Gastrocnemius medialis (tissue), 4 donors: ENCODE results near the gene PDE7B.

Experiments used
- POLR2A ChIP-seq, 2 donors: fragments of 450-650 bp; IDR thresholded peaks; one replicate each; pipeline ENCODE4 v1.6.1; 2017; ENCODE audit warnings: antibody characterized with exemption in 2 of 2, mild to moderate bottlenecking in 2 of 2, moderate library complexity in 2 of 2
- TF ChIP-seq, protein P1 (sequence below), 5 experiments: fragments of 450-650 bp in 3 of 5; fragments of 200-600 bp in 2 of 5; sonication (generic) in 2 of 5; IDR thresholded peaks in 4 of 5; conservative IDR thresholded peaks in 1 of 5; 1 replicate in 4 of 5; 2 replicates in 1 of 5; pipeline ENCODE4 v1.5.1; 2016 to 2019; ENCODE audit warnings: antibody characterized with exemption in 5 of 5, mild to moderate bottlenecking in 3 of 5, moderate library complexity in 3 of 5

DNA sequence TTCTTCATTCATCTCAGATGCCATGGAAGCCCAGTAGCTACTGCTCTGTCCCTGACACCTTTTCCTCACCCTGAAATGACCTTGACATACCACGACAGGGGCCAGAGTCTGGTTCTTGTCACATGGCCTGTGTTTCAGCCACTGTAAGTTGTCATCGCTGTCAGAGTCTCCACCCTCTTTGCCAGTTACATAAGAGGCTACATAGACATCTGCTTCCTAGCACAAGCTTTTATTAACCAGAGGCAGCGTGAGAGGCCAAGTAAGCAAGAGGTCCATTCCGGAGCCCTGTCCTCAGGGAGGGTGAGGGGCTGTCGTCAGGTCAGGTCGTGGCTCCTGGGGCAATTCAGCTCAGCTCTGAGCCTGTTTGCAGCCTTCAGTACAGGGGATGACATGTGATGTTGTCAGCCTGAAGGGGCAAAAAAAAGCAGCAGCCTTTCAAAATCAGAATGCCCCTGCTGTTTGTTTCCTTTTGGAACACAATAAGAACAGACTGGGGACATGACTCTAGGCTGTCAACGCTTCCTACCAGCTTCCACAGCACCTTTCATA lies 252.3 kb downstream of the PDE7B start:
- TF ChIP-seq, protein P1, sequence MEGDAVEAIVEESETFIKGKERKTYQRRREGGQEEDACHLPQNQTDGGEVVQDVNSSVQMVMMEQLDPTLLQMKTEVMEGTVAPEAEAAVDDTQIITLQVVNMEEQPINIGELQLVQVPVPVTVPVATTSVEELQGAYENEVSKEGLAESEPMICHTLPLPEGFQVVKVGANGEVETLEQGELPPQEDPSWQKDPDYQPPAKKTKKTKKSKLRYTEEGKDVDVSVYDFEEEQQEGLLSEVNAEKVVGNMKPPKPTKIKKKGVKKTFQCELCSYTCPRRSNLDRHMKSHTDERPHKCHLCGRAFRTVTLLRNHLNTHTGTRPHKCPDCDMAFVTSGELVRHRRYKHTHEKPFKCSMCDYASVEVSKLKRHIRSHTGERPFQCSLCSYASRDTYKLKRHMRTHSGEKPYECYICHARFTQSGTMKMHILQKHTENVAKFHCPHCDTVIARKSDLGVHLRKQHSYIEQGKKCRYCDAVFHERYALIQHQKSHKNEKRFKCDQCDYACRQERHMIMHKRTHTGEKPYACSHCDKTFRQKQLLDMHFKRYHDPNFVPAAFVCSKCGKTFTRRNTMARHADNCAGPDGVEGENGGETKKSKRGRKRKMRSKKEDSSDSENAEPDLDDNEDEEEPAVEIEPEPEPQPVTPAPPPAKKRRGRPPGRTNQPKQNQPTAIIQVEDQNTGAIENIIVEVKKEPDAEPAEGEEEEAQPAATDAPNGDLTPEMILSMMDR (IDR thresholded peaks at IDR 0.05 in 4 of 5, conservative IDR thresholded peaks at IDR 0.05 in 1 of 5): no peak
- no peak for TF ChIP-seq POLR2A (IDR thresholded peaks at IDR 0.05)
